T-cell (primary cell): ENCODE measurements around the gene TPPP. TPM values are rescaled to one million over a fixed set of nuclear protein-coding genes. Genes with fewer than 3 reads are reported as not detected.
"Not testable (repeated sequence)": the region's sequence is repeated elsewhere in the genome, so short reads cannot be mapped to it uniquely, and the experiment has no call there.

Source experiments
- ATAC-seq, 4 experiments: fragments of 200-7000 bp in 3 of 4; fragments of 150-1000 bp in 1 of 4; cut with Tn5 transposase; replicated peaks in 1 of 4; 1 replicate in 3 of 4; 2 replicates in 1 of 4; pipeline ENCODE4 v1.10.0; 2021; ENCODE audit warnings: moderate library complexity in 3 of 4, mild to moderate bottlenecking in 2 of 4, moderate number of reproducible peaks in 1 of 4
- CTCF ChIA-PET, 2 donors: fragments of 300-600 bp; sonication (Branson Sonifier 250); formaldehyde crosslinking; loops; one replicate each; lab custom pipeline; 2022; ENCODE audit warnings: antibody characterized with exemption in 2 of 2; lab: Charles Lee
- POLR2A ChIA-PET, 2 donors: fragments of 300-600 bp; sonication (Branson Sonifier 250); formaldehyde crosslinking; loops; one replicate each; lab custom pipeline; 2022; ENCODE audit warnings: antibody characterized with exemption in 2 of 2; lab: Charles Lee
- DNase-seq, 35 experiments: peaks; one replicate each; pipeline versions ENCODE4 v3.0.0 to v3.0.0-alpha.2; 2013 to 2023
- H3K27ac ChIP-seq: one replicate; pipeline ENCODE4 v1.5.1; 2013; ENCODE audit warnings: low read length
- H3K27me3 ChIP-seq, 2 experiments: replicated peaks in 1 of 2; 1 replicate in 1 of 2; 2 replicates in 1 of 2; pipeline versions ENCODE4 v1.6.1 to v1.7.0; 2013; ENCODE audit warnings: low read length in 1 of 2, mixed read lengths in 1 of 2; ENCODE audit not compliant: control insufficient read depth in 2 of 2, insufficient read depth in 2 of 2; ENCODE audit errors: extremely low read depth in 1 of 2
- H3K36me3 ChIP-seq, 2 donors: 1 replicate in 1 of 2; 2 replicates in 1 of 2; pipeline versions ENCODE4 v1.6.1 to v1.7.0; 2013; ENCODE audit warnings: low read length in 1 of 2; ENCODE audit not compliant: control insufficient read depth in 2 of 2, insufficient read depth in 1 of 2; ENCODE audit errors: extremely low read depth in 1 of 2
- H3K4me1 ChIP-seq, 2 experiments: 1 replicate in 1 of 2; 2 replicates in 1 of 2; pipeline versions ENCODE4 v1.6.1 to v1.7.0; 2013; ENCODE audit warnings: low read length in 2 of 2, mixed read lengths in 1 of 2; ENCODE audit not compliant: insufficient read depth in 2 of 2, control insufficient read depth in 1 of 2; ENCODE audit errors: extremely low read depth in 1 of 2
- H3K4me3 ChIP-seq, 2 donors: 1 replicate in 1 of 2; 2 replicates in 1 of 2; pipeline versions ENCODE4 v1.5.1 to v1.7.0; 2013; ENCODE audit warnings: mild to moderate bottlenecking in 2 of 2, low read length in 1 of 2, moderate library complexity in 1 of 2; ENCODE audit not compliant: control insufficient read depth in 1 of 2; ENCODE audit errors: extremely low read depth in 1 of 2
- H3K9me3 ChIP-seq: 2 replicates; pipeline ENCODE4 v1.7.0; 2013
- H3K27ac Mint-ChIP-seq, 2 donors: one replicate each; pipeline ENCODE4 v1.8.0; 2020 to 2021; ENCODE audit warnings: mild to moderate bottlenecking in 2 of 2, mixed read lengths in 2 of 2
- H3K27me3 Mint-ChIP-seq, 2 donors: one replicate each; pipeline ENCODE4 v1.8.0; 2021 to 2022; ENCODE audit warnings: mixed read lengths in 2 of 2
- H3K36me3 Mint-ChIP-seq: one replicate; pipeline ENCODE4 v1.8.0; 2021; ENCODE audit warnings: mixed read lengths
- H3K4me1 Mint-ChIP-seq, 3 donors: one replicate each; pipeline ENCODE4 v1.8.0; 2020 to 2022; ENCODE audit warnings: mixed read lengths in 3 of 3, mild to moderate bottlenecking in 1 of 3
- H3K4me3 Mint-ChIP-seq, 3 donors: one replicate each; pipeline ENCODE4 v1.8.0; 2020 to 2022; ENCODE audit warnings: mild to moderate bottlenecking in 3 of 3, mixed read lengths in 3 of 3, moderate library complexity in 3 of 3
- H3K9me3 Mint-ChIP-seq, 3 donors: one replicate each; pipeline ENCODE4 v1.8.0; 2020 to 2022; ENCODE audit warnings: mixed read lengths in 3 of 3
- WGBS: methylation state at CpG from one replicate; pipeline ENCODE4 v1.1.5; 2013; ENCODE audit warnings: missing lambda C conversion rate; ENCODE audit not compliant: insufficient coverage; 5-methylcytosine and 5-hydroxymethylcytosine counted together
- total RNA-seq, 35 experiments: library from RNA in 6 of 35; stranded (reverse) in 6 of 35; fragments of 120-200 nt in 1 of 35; gene quantifications; one replicate each; pipeline versions ENCODE4 v1.2.1 to v1.2.4 and lab custom pipeline; 2013 to 2026

Gene TPPP
- total RNA-seq, 5 donors from 2014 or later (not counting 1 experiment from before 2014, with no cell fraction given): 0.73 to 8.2 (median 1.1) TPM

DNA sequence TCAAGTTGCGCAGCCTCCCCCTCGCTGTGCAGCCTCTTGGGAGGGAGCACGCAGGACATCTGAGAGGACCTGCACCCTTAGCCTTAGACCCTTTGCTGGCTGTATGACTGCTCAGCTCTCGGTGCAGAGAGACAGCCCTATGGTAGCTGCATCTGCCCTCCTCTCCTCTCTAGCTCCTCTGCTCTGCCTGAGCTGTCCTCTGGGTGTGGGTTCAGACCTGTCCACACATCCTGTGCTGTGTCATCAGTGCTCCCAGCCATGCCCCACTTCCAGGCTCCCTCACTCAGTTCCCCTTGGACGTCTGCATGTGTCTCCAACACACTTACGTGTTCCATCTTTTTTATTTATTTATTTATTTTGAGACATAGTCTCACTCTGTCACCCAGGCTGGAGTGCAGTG is 30.7 kb upstream of the TPPP start:
- H3K36me3 ChIP-seq, DNase-seq, H3K27ac Mint-ChIP-seq, H3K27me3 ChIP-seq, H3K4me3 ChIP-seq, ATAC-seq, POLR2A ChIA-PET, H3K9me3 ChIP-seq, H3K4me3 Mint-ChIP-seq, H3K4me1 ChIP-seq, CTCF ChIA-PET, H3K27ac ChIP-seq, H3K4me1 Mint-ChIP-seq, H3K36me3 Mint-ChIP-seq: not testable (repeated sequence)
- H3K27me3 Mint-ChIP-seq: peaks cover 8 to 16% of the 10 kb centered on the region in 2 donors
- peaks cover 4 to 15% (median 13%) of the 10 kb centered on the region in 3 donors for H3K9me3 Mint-ChIP-seq
- WGBS: no CpG with 5 or more reads among the region's 6 CpGs

DNA sequence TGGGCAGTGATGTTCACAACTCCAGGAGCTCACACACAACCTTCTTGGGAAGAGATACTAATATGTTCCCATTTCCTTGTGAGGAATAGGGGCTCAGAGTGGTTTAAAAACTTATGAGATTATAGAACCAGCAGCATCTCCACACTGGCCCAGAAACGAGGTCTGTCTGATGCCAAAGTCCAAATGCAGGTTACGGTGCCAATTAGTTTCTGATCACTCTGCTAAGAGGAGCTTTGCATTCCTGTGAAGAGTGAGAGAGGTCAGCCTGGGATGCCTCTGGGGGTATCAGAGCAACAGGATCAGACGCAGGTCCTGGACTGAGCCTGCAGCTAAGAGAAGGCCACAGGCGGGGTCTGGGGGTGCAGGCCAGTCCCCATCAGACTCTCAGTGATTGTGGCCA is 30.2 kb upstream of the TPPP start:
- CTCF ChIA-PET, DNase-seq, H3K4me1 ChIP-seq, H3K4me1 Mint-ChIP-seq, H3K27ac ChIP-seq, ATAC-seq, POLR2A ChIA-PET, H3K36me3 ChIP-seq, H3K27me3 ChIP-seq, H3K36me3 Mint-ChIP-seq, H3K4me3 Mint-ChIP-seq, H3K9me3 ChIP-seq, H3K27ac Mint-ChIP-seq, H3K4me3 ChIP-seq: not testable (repeated sequence)
- peaks cover 7 to 17% (median 16%) of the 10 kb centered on the region in 3 donors for H3K9me3 Mint-ChIP-seq
- WGBS: no CpG with 5 or more reads among the region's 4 CpGs
- peaks cover 8 to 12% of the 10 kb centered on the region in 2 donors for H3K27me3 Mint-ChIP-seq

DNA sequence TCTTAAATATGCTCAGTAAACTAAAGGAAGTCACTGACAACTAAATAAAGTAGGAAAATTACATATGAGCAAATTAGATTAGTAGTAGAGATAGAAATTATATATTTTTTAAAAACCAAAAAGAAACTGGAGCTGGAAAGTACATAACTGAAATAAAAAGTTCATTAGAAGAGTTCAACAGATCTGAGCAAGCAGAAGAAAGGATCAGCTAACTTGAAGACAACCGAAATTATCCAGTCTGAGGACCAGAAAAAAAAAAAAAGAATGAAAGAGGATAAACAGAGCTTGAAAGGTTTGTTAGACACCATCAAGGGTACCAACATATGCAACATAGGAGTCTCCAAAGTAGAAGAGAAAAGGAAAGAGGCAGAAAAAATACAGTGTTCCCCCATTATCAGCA is 26.2 kb upstream of the TPPP start:
- peaks cover 7 to 25% (median 17%) of the 10 kb centered on the region in 3 donors for H3K9me3 Mint-ChIP-seq
- H3K27me3 ChIP-seq, DNase-seq, H3K27ac Mint-ChIP-seq, POLR2A ChIA-PET, H3K36me3 ChIP-seq, H3K9me3 ChIP-seq, ATAC-seq, CTCF ChIA-PET, H3K4me3 ChIP-seq, H3K4me1 ChIP-seq, H3K4me3 Mint-ChIP-seq, H3K4me1 Mint-ChIP-seq, H3K27ac ChIP-seq: not testable (repeated sequence)
- H3K27me3 Mint-ChIP-seq: peaks cover 16 to 27% of the 10 kb centered on the region in 2 donors
- WGBS: no CpG with 5 or more reads among the region's 1 CpG
- peaks cover 19% of the 10 kb centered on the region for H3K36me3 Mint-ChIP-seq

DNA sequence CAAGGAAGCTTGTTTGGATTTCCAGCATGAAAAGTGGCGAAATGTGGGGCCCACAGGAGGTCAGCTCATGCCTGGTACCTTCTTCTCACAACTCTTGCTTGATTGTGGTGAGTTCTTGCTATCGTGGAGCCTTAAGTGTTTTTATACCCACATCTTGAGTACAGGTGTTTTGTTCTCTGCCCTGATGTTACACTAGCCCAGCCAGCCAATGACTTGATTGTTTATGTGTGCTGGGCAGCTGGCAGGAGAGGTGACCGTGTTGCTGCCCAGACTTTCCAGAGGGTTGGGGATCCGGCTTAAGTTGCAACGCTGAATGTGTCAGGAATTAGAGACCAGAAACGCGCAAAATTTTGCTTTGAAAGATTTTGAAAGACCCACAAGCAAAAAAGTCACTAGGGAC is 24.0 kb upstream of the TPPP start:
- Mint-ChIP-seq H3K9me3 (peaks cover 7 to 25% (median 17%) of the 10 kb centered on the region in 3 donors), H3K27ac (no peak overlapping the region), H3K36me3 (peaks cover 19% of the 10 kb centered on the region), H3K27me3 (peaks cover 16 to 23% of the 10 kb centered on the region in 2 donors), H3K4me1 (no peaks in the 10 kb centered on the region), H3K4me3 (no peak overlapping the region)
- H3K4me3 ChIP-seq: no peak overlapping the region
- DNase-seq (no peak), ATAC-seq (no peak)
- H3K9me3 ChIP-seq: no peaks in the 10 kb centered on the region
- no peak overlapping the region for H3K27ac ChIP-seq
- ChIA-PET POLR2A (no interaction called here), CTCF (no interaction called here)
- peaks cover 0 to 3% of the 10 kb centered on the region in 2 experiments for H3K27me3 ChIP-seq
- 91% methylated on average over 4 of the region's 7 CpGs for WGBS
- H3K36me3 ChIP-seq: no peaks in the 10 kb centered on the region
- H3K4me1 ChIP-seq: no peaks in the 10 kb centered on the region

DNA sequence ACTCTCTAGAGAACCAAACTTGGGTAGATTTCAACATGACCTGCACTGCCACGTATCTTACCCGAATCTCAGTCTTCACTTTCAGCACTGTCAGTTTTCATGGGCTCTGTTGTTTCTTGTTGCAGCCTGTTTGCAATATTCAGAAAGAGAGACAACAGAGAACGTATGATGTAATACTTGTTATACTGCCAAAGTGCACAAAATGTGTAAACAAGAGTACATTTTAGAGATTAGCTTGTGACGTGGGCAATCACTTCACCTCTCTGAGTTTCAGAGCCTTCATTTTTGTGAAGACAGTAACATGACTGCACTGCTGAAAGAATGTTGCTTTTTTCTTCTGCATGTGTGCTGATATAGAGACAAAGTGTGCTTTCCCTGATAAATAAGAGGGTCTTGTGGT is 23.6 kb upstream of the TPPP start:
- H3K4me3 Mint-ChIP-seq, H3K27me3 ChIP-seq, H3K27ac Mint-ChIP-seq, H3K27ac ChIP-seq, H3K36me3 ChIP-seq, ATAC-seq, POLR2A ChIA-PET, H3K4me1 Mint-ChIP-seq, H3K4me3 ChIP-seq, H3K4me1 ChIP-seq, H3K9me3 ChIP-seq, CTCF ChIA-PET, DNase-seq: not testable (repeated sequence)
- peaks cover 7 to 25% (median 17%) of the 10 kb centered on the region in 3 donors for H3K9me3 Mint-ChIP-seq
- WGBS: no CpG with 5 or more reads among the region's 4 CpGs
- peaks cover 19% of the 10 kb centered on the region for H3K36me3 Mint-ChIP-seq
- H3K27me3 Mint-ChIP-seq: peaks cover 16 to 23% of the 10 kb centered on the region in 2 donors

DNA sequence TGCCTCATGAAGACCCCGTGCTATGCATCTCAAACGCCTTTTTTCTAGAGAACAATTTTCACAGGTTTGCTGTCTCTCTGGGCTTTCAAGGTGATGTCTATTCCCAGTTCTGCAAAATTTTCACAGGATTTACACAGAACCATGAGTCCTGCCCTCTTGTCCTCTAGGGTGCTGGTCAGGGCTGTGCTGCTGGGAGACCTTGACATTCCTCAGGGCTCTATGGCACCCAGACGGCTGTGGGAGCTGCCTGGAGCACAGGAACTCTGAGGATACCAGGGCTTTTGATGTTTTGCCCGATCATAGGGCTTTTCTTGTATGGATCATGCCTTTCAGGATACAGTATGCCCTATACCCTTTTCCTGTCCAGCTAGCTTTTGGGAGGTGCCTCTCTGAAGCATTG is 22.5 kb upstream of the TPPP start:
- CTCF ChIA-PET, H3K36me3 ChIP-seq, H3K4me3 Mint-ChIP-seq, ATAC-seq, DNase-seq, H3K9me3 ChIP-seq, POLR2A ChIA-PET, H3K4me1 Mint-ChIP-seq, H3K4me3 ChIP-seq, H3K27ac Mint-ChIP-seq, H3K27ac ChIP-seq, H3K4me1 ChIP-seq: not testable (repeated sequence)
- peaks cover 7 to 25% (median 17%) of the 10 kb centered on the region in 3 donors for H3K9me3 Mint-ChIP-seq
- peaks cover 0 to 10% of the 10 kb centered on the region in 2 experiments for H3K27me3 ChIP-seq
- WGBS: 75% methylated on average over 2 of the region's 4 CpGs
- H3K36me3 Mint-ChIP-seq: peaks cover 19% of the 10 kb centered on the region
- peaks cover 17 to 21% of the 10 kb centered on the region in 2 donors for H3K27me3 Mint-ChIP-seq
